Motor neuron (in vitro differentiated cells): Measurements from ENCODE around the gene PRSS50. TPM values are rescaled to one million over a fixed set of nuclear protein-coding genes. Genes with fewer than 3 reads are reported as not detected.
"Not testable (repeated sequence)": the region's sequence is repeated elsewhere in the genome, so short reads cannot be mapped to it uniquely, and the experiment has no call there.

ENCODE experiments used
- ATAC-seq, 8 experiments: fragments of 200-7000 bp; cut with Tn5 transposase; replicated peaks in 6 of 8; 2 replicates each; pipeline ENCODE4 v1.8.0; 2021; ENCODE audit warnings: mild to moderate bottlenecking in 8 of 8, moderate library complexity in 8 of 8
- H3K27ac ChIP-seq, 2 donors: fragments of 250-450 bp; sonication (Bioruptor Pico); 2 replicates each; pipeline ENCODE4 v1.9.0; 2021; ENCODE audit warnings: antibody characterized with exemption in 2 of 2, mild to moderate bottlenecking in 2 of 2, moderate library complexity in 1 of 2
- H3K4me1 ChIP-seq, 2 donors: fragments of 250-450 bp; sonication (Bioruptor Pico); replicated peaks in 1 of 2; 2 replicates each; pipeline ENCODE4 v1.6.1; 2021; ENCODE audit warnings: antibody characterized with exemption in 2 of 2, mild to moderate bottlenecking in 2 of 2, moderate library complexity in 1 of 2
- H3K4me3 ChIP-seq, 5 donors: fragments of 250-450 bp; sonication (Bioruptor Pico); 2 replicates each; pipeline ENCODE4 v1.9.0; 2021; ENCODE audit warnings: antibody characterized with exemption in 5 of 5, mild to moderate bottlenecking in 5 of 5, moderate library complexity in 4 of 5
- WGBS, 10 experiments: fragments of 450-650 bp; shearing (Covaris generic); methylation state at CpG; one replicate each; pipeline ENCODE4 v1.0.0; 2022; 5-methylcytosine and 5-hydroxymethylcytosine counted together
- in situ Hi-C, 9 experiments: fragments of 400-800 bp; cut with MboI; loops; one replicate each; pipeline ENCODE4 v1.15.0; 2021; ENCODE audit warnings: low sequenced_read_pairs in 9 of 9, low pct_unique_long_range_greater_than_20kb in 2 of 9; ENCODE audit not compliant: unreplicated experiment in 9 of 9
- total RNA-seq, 8 experiments: library from RNA; unstranded; fragments of 300-600 nt; gene quantifications; 2 replicates each; pipeline versions ENCODE4 v1.2.3 to v1.2.4, GENCODE V29; 2022

The PRSS50 gene
- total RNA-seq, 8 experiments from 2014 or later: 0.08 to 0.85 (median 0.24) TPM; not detected in 4

DNA sequence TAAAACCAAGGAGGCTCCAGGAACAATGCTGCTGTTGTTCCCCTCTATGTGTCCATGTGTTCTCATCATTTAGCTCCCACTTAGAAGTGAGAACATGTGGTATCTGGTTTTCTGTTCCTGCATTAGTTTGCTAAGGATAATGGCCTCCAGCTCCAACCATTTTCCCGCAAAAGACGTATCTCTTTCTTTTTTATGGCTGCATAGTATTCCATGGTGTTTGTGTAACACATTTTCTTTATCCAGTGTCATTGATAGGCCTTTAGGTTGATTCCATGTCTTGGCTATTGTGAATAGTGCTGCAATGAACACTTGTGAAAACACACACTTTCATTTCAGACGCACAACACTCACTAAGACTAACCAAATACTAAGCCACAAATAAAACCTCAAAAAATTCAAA lies 21.9 kb upstream of the PRSS50 start:
- in situ Hi-C loops: loop anchor here in 1 of 9 experiments (25.0 kb wide), 1 partner anchor 98 kb away; no protein-coding TSS in a partner anchor
- H3K27ac ChIP-seq, H3K4me1 ChIP-seq, ATAC-seq, H3K4me3 ChIP-seq: not testable (repeated sequence)
- WGBS, 10 experiments: 64 to 100% (median 96%) methylated on average over 1 to 3 of the region's 3 CpGs; no CpG with 5 or more reads in 2 of the 10 experiments

DNA sequence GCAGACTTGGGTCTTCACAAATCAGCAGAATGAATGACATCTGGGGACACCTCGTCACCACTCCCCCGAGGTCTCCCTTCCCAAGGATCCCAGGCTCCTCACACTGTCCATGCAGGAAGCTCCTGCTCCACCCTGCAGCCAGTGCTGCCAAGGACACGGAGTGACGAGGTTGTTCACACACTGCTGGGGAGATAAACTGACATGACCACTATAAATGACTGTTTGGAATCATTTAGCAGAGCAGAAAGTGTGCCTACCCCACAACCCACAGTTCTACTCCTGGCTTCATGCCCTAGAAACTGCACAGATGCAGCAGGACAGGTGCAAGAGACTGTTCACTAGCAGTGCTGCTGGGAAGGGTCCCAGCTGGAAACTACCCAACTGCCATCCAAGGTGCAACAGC lies 19.7 kb upstream of the PRSS50 start:
- in situ Hi-C loops: loop anchor here in 1 of 9 experiments (25.0 kb wide), 1 partner anchor 100 kb away; no protein-coding TSS in a partner anchor
- H3K27ac ChIP-seq: no peak overlapping the region
- no peaks in the 10 kb centered on the region for H3K4me1 ChIP-seq
- no peak for ATAC-seq
- no peak overlapping the region for H3K4me3 ChIP-seq
- 6 to 80% (median 60%) methylated on average over 1 to 2 of the region's 4 CpGs; no CpG with 5 or more reads in 5 of the 10 experiments for WGBS, 10 experiments

DNA sequence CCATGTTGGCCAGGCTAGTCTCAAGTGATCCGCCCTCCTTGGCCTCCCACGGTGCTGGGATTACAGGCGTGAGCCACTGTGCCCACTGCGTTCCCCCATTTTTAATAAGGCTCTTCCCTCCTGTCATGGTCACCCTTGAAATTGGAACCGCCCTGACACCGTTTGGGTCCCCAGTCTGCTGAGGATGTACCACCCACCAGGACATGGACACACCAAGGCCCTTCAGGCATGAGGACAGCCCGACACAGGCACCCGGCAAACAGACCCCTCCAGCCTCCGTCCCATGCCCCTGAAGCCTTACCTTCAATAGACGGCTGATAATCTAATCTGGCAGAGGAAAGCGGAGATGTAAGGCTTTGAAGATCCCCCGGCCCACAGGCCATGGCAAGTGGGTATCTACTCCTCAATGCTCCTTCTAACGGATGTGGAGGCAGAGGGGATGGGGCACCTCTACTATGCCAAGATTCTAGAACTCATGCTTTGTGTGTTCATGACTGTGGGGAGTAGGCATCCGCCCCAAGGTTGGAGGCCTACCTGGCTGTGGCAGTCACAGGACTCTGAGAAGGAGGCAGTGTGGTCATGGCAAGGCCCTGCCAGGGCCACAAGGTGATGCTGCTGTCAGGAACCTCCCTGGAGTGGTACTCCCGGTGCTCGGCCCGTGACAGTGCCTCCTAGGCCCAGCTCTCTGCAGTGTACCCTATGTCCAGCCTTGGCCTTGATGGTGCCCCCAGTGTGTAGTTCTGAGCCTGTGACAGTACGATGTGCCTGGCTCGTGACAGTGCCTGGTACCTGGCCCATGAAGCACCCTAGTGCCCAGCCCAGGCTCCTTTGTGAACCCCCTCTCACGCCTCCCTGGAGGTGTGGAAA lies 18.6 kb upstream of the PRSS50 start:
- no peak for ATAC-seq
- no peak overlapping the region for H3K27ac ChIP-seq
- H3K4me3 ChIP-seq: no peak overlapping the region
- H3K4me1 ChIP-seq: no peaks in the 10 kb centered on the region
- in situ Hi-C loops: loop anchor here in 1 of 9 experiments (25.0 kb wide), 1 partner anchor 101 kb away; no protein-coding TSS in a partner anchor
- 20 to 100% (median 73%) methylated on average over 1 to 10 of the region's 20 CpGs; no CpG with 5 or more reads in 3 of the 10 experiments for WGBS, 10 experiments

DNA sequence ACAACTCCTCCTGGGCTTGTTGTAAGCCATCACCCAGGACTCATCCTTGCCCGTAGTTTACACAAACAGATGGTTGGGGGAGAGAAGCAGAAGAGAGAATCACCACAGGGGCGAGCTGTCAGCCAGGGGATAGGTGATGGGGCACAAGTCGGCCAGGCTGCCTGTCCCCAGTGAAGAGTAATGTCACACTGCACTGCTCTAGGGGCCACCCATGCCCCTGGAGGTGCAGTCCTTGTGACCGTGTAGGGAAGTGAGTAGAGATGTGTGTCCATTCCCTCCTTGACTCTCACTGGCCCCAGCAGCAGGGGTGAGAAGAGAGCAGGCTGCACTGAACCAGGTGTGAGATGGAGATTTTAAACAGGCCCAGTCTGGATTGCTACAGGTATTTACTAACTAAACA lies 17.1 kb upstream of the PRSS50 start:
- in situ Hi-C loops: loop anchor here in 1 of 9 experiments (25.0 kb wide), 1 partner anchor 103 kb away; no protein-coding TSS in a partner anchor
- Histone ChIP-seq H3K27ac (no peak overlapping the region), H3K4me1 (no peaks in the 10 kb centered on the region), H3K4me3 (no peak overlapping the region)
- no peak for ATAC-seq
- WGBS, 10 experiments: 13 to 56% (median 45%) methylated on average over 1 to 3 of the region's 4 CpGs; no CpG with 5 or more reads in 4 of the 10 experiments

DNA sequence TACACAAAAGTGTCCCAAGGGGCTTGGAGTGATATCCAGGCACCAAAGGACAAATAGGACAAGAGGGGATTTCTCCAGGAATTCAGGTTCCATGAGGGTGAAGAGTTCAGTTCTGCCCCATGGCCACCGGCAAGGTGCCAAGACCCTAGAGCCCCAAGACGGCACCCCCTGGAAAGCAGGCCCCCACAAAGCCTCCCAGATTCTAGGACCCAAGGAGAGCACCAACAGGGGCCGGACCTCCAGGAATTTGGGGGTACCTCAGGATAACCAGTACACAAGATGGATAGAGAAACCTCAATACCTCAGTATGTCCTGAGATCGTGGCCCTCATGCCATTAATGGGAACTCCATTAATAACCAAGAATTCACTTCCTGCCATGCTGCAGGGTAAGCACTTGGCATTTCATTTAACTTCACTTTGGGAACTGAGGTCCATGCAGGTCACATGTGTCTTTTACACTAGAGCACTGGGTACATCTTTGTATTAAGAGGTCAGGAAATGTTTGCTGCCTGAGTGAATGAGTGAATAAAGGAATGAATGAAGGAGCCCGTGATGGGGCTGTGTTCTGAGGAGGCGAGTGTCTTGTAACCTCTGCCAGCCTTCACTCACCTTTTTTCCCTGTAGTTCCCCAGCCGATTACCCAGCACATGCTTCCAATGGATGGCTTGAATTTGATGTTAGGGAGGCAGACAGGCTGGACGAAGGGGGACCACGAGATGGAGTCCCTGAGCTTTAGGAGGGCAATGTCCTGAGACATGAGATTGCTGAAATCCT lies 15.5 kb upstream of the PRSS50 start:
- Histone ChIP-seq H3K4me1 (no peaks in the 10 kb centered on the region), H3K27ac (no peak overlapping the region), H3K4me3 (no peak overlapping the region)
- in situ Hi-C loops: loop anchor here in 1 of 9 experiments (25.0 kb wide), 1 partner anchor 104 kb away; no protein-coding TSS in a partner anchor
- ATAC-seq: no peak
- 0 to 100% (median 70%) methylated on average over 1 to 7 of the region's 9 CpGs; no CpG with 5 or more reads in 2 of the 10 experiments for WGBS, 10 experiments

DNA sequence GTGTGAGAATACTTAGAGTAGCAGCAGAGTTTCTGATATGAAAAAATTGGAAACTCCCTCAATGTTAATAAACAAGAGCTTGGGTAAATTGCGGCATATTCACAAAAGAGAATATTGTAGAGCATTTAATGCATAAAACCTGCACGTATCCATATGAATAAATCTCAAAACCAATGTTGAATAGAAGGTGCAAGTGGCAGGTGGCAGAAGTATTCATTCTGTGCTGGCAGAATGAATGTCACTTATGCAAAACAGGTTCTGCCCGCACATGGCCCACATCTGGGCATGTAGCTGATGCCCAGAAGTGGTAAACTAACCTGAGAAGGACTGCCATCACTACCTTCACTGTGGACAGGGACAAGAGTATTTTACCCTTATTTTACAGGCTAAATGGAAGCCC lies 14.1 kb upstream of the PRSS50 start:
- 44 to 100% (median 95%) methylated on average over 1 to 3 of the region's 3 CpGs; no CpG with 5 or more reads in 3 of the 10 experiments for WGBS, 10 experiments
- Histone ChIP-seq H3K4me1 (no peaks in the 10 kb centered on the region), H3K27ac (no peak overlapping the region), H3K4me3 (no peak overlapping the region)
- no peak for ATAC-seq
- in situ Hi-C loops: loop anchor here in 1 of 9 experiments (25.0 kb wide), 1 partner anchor 106 kb away; no protein-coding TSS in a partner anchor

DNA sequence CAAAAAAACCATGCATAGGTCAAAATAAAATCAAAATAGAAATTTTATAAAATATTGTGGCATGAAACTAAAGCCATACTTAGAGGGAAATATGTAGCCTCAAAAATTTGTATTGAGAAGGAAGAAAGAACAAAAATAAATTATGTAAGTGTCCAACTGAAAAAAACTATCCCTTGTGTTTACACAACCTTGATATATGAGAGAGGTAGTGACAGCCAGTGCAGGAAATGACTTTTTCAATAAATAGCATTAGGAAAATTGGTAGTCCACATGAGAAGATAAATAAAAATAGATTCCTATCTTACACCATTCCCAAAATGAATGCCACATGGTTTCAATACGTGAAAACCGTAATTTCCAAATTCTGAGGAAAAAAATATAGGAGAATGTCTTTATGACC lies 13.2 kb upstream of the PRSS50 start:
- no peaks in the 10 kb centered on the region for H3K4me1 ChIP-seq
- H3K4me3 ChIP-seq: no peak overlapping the region
- no peak overlapping the region for H3K27ac ChIP-seq
- in situ Hi-C loops: loop anchor here in 1 of 9 experiments (25.0 kb wide), 1 partner anchor 106 kb away; no protein-coding TSS in a partner anchor
- WGBS, 10 experiments: 3 to 100% (median 95%) methylated on average over 1 to 2 of the region's 2 CpGs; no CpG with 5 or more reads in 1 of the 10 experiments
- no peak for ATAC-seq

DNA sequence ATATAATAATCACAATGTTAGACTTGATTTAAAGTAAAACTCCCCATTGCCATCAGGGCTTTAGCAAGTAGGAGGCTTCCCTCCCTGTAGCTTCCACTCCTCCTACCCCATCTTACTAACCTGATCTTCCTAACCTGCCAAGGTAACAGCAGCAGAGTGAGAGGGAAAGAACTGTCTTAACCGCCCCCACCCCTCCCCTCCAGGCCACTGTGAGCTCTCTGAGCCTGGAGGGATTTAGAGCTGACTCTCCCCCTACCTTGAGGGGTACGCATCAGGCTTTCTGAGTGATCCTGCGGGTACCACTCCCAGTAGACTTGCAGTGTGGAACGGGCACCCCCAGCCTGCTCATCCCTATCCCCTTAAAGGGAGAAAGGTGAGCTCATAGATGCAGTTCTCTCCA lies 11.4 kb upstream of the PRSS50 start:
- H3K4me3 ChIP-seq: no peak overlapping the region
- no peaks in the 10 kb centered on the region for H3K4me1 ChIP-seq
- ATAC-seq: no peak
- in situ Hi-C loops: loop anchor here in 1 of 9 experiments (25.0 kb wide), 1 partner anchor 108 kb away; no protein-coding TSS in a partner anchor
- no peak overlapping the region for H3K27ac ChIP-seq
- WGBS, 10 experiments: 20 to 100% (median 80%) methylated on average over 1 to 2 of the region's 4 CpGs; no CpG with 5 or more reads in 5 of the 10 experiments

DNA sequence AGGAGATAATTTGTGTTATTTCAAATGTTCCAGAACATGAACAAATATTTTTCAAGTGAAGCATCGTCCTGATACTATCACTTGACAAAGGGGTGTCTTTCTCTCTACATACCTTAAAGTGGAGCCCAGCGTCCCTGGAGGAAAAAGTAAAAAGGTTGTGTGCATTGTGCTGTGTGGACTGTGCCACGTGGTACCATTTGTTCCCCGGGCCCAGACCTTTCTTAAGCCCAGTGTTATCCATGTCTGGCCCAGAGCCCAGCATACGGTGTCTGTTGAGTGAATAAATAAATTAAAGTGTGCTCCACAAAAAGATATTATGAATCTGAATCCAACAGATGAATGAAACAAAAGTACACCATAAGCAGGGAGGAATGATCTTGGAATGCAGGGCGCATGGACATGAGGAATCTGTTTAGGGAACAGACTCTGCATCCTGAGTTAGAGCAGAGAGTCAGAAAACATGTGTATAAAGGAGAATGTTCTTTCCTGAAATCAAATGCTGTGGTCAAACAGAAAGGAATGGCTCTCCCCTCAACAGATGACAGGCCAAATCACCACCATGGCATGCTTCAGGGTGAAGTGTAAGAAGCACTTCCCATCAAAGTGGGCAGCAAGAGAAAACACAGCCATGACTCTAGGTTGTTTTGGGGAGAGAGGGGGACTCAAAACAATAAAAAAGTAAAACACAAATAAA lies 8.1 kb upstream of the PRSS50 start:
- Histone ChIP-seq H3K4me3 (no peak overlapping the region), H3K27ac (no peak overlapping the region), H3K4me1 (no peaks in the 10 kb centered on the region)
- 0 to 82% (median 48%) methylated on average over 1 to 6 of the region's 6 CpGs; no CpG with 5 or more reads in 2 of the 10 experiments for WGBS, 10 experiments
- in situ Hi-C loops: loop anchor here in 1 of 9 experiments (25.0 kb wide), 1 partner anchor 112 kb away; no protein-coding TSS in a partner anchor
- ATAC-seq: peak in 1 of 8 experiments; percentile 95

DNA sequence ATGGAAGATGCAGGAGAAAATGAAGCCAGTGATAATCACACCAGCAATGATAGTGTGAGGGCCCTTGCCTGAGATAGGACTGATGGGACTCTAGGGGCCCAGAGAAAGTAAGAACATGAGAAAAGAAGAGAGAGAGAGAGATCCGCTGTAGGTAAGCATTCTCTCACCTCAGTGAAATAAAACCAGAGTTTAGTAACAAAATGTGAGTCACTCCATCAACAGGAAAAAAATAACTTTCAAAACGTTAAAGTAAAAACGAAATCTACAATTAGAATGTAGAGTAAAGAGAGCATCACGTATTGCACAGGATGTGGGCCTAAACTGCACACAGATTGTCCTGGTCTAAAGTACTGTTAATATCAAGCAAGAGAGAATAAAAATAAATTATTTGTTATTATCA lies 6.8 kb upstream of the PRSS50 start:
- in situ Hi-C loops: loop anchor here in 7 of 9 experiments (25.0 kb wide), 4 partner anchors 163 to 638 kb away; partner anchors contain the start of gene PTH1R (in 5 of the 7)
- no peak overlapping the region for H3K27ac ChIP-seq
- 45 to 88% (median 69%) methylated on average over 3 to 4 of the region's 4 CpGs for WGBS, 10 experiments
- no peak overlapping the region for H3K4me3 ChIP-seq
- ATAC-seq: no peak
- no peaks in the 10 kb centered on the region for H3K4me1 ChIP-seq

DNA sequence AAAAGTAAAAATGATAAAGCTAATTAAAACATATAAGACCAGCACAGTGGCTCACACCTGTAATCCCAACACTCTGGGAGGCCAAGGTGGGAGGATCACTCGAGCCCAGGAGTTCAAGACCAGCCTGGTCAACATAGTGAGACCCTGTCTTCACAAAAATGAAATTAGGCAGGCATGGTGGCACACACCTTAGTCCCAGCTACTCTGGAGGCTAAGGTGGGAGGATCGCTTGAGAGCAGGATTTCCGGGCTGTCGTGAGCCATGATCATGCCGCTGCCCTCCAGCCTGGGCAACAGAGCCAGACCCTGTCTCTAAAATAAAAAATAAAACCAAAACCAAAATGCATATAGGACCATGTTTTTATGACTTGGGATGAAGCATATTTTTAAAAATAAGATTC lies 4.8 kb upstream of the PRSS50 start:
- 71 to 100% (median 94%) methylated on average over 1 to 5 of the region's 5 CpGs; no CpG with 5 or more reads in 3 of the 10 experiments for WGBS, 10 experiments
- ATAC-seq: no peak
- no peaks in the 10 kb centered on the region for H3K4me1 ChIP-seq
- H3K4me3 ChIP-seq: no peak overlapping the region
- in situ Hi-C loops: loop anchor here in 7 of 9 experiments (25.0 kb wide), 4 partner anchors 165 to 640 kb away; partner anchors contain the start of gene PTH1R (in 5 of the 7)
- H3K27ac ChIP-seq: no peak overlapping the region

DNA sequence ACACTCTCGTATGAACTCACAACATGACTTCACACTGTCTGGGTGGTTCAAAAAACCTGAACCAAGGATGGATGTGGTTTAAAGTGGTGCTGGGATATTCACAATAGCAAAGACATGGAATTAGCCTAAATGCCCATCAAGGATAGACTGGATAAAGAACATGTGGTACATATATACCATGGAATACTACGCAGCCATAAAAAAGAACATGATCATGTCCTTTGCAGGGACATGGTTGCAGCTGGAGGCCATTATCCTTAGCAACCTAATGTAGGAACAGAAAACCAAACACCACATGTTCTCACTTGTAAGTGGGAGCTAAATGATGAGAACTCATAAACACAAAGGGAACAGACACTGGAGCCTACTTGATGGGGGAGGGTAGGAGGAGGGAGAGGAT lies 3.3 kb upstream of the PRSS50 start:
- WGBS, 10 experiments: 0 to 100% (median 64%) methylated on average over 1 to 2 of the region's 2 CpGs; no CpG with 5 or more reads in 2 of the 10 experiments
- in situ Hi-C loops: loop anchor here in 7 of 9 experiments (25.0 kb wide), 4 partner anchors 166 to 641 kb away; partner anchors contain the start of gene PTH1R (in 5 of the 7)

More for the DNA sequence above, 3.3 kb upstream of the PRSS50 start:
- ATAC-seq: no peak
- no peaks in the 10 kb centered on the region for H3K4me1 ChIP-seq
- no peak overlapping the region for H3K4me3 ChIP-seq
- no peak overlapping the region for H3K27ac ChIP-seq
